SK-N-MC (cell line): ENCODE data around the gene TCF7L2.

Source experiments
- DNase-seq: peaks from one replicate; pipeline ENCODE4 v3.0.0-alpha.2; 2011; ENCODE audit warnings: low read depth, low spot score
- H3K27ac ChIP-seq: fragments of 200-600 bp; sonication (generic); 2 replicates; pipeline ENCODE4 v1.5.1; 2016; ENCODE audit warnings: mixed run types
- H3K36me3 ChIP-seq: fragments of 200-600 bp; sonication (generic); 2 replicates; pipeline ENCODE4 v1.6.1; 2017; ENCODE audit warnings: antibody characterized with exemption, low read length, mixed read lengths; ENCODE audit not compliant: insufficient read depth
- H3K4me3 ChIP-seq: fragments of 200-600 bp; sonication (generic); 2 replicates; pipeline ENCODE4 v1.5.1; 2016
- H3K9ac ChIP-seq: fragments of 200-600 bp; sonication (generic); 2 replicates; pipeline ENCODE4 v1.8.0; 2017; ENCODE audit warnings: mixed run types, mixed read lengths; ENCODE audit not compliant: insufficient read length
- H3K9me3 ChIP-seq: fragments of 200-600 bp; sonication (generic); 2 replicates; pipeline ENCODE4 v1.6.1; 2017; ENCODE audit warnings: low read depth, mild to moderate bottlenecking, antibody characterized with exemption, low read length, moderate library complexity, mixed read lengths
- EZH2 ChIP-seq: fragments of 200-600 bp; sonication (generic); IDR thresholded peaks from one replicate; pipeline ENCODE4 v1.6.1; 2017; ENCODE audit warnings: antibody characterized with exemption
- FOXP2 ChIP-seq: optimal IDR thresholded peaks from 2 replicates; pipeline ENCODE3; 2011; ENCODE audit warnings: mild to moderate bottlenecking, moderate library complexity; ENCODE audit not compliant: insufficient read depth; ENCODE audit errors: extremely low read length, control extremely low read depth
- POLR2AphosphoS5 ChIP-seq: IDR thresholded peaks from 2 replicates; pipeline ENCODE4 v1.6.1; 2012; ENCODE audit warnings: mild to moderate bottlenecking, low read depth, low read length, borderline replicate concordance

The TCF7L2 gene

DNA sequence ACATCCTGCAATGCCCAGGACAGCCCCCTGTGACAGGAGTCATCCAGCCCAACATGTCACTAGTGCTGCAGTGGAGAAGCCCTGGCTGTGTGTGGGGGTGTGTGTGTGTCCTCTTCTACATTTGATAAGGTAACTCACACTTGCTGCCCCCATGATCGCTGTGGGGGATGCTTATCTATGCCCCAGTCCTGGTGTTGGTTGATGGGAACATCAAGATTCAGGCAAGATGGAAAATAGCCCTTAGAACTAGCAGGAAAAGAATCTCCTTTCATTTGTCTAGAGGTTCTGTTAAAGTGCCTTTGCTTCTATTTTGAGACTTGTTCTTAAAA lies 52.4 kb downstream of the TCF7L2 start:
- TF ChIP-seq EZH2 (no peak), POLR2AphosphoS5 (no peak), FOXP2 (no peak)
- DNase-seq: no peak

DNA sequence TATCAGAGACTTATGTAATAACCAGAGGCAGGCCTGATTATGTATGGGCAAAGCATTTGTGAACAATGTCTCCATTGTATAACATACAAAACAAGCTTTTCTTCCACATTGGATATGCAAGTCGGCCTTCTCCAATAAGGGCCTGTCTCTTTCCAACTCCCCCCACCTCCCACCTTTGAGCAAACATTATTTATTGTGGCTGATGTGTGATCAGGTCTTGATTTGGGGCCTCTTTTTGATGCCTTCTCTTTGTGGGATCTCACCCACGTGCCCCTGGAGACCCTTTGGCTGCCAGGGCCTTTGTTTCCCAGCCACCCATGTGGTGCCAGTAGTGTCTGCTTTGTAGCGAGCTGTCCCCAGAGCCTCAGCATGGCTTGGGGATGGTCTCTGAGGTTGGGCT lies 53.0 kb downstream of the TCF7L2 start:
- no peak overlapping the region for H3K27ac ChIP-seq
- TF ChIP-seq POLR2AphosphoS5: no peak
- TF ChIP-seq FOXP2: no peak
- TF ChIP-seq EZH2: no peak
- H3K4me3 ChIP-seq: no peak overlapping the region
- no peak for DNase-seq
- H3K9ac ChIP-seq: no peak overlapping the region
- H3K36me3 ChIP-seq: no peaks in the 10 kb centered on the region
- H3K9me3 ChIP-seq: no peaks in the 10 kb centered on the region

More for the DNA sequence above, 52.4 kb downstream of the TCF7L2 start:
- no peaks in the 10 kb centered on the region for H3K9me3 ChIP-seq
- no peaks in the 10 kb centered on the region for H3K36me3 ChIP-seq
- no peak overlapping the region for H3K4me3 ChIP-seq
- no peak overlapping the region for H3K27ac ChIP-seq
- no peak overlapping the region for H3K9ac ChIP-seq

DNA sequence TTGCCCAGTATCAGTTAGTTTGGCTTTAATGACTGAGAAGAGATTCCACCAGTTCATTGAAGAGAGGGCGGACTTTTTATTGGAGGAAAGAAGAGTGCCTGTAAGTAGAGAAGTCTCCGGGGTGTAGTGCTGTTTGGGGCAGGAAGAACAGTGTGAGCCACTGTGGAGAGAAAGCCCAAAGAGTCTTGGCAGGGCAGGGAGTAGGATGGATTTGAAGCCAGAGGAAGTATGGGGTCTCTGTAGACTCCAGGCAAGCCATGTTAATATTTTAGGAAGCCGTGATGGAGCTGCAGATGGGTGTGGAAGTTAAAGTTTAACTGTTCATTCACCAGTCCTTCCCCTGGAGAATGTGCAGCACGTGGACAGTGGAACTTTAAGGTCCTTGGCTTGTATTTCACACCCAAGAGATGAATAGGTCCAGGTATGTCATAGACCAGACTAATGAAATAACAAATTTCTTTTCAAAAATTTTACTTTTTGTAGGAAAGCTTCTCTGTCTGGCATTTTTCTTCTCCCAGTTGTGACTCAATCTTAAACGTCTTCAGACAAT lies 54.1 kb downstream of the TCF7L2 start:
- H3K27ac ChIP-seq: no peak overlapping the region
- no peak overlapping the region for H3K9ac ChIP-seq
- DNase-seq: no peak
- TF ChIP-seq POLR2AphosphoS5: no peak
- TF ChIP-seq FOXP2: no peak
- no peak for TF ChIP-seq EZH2
- H3K36me3 ChIP-seq: no peaks in the 10 kb centered on the region
- H3K9me3 ChIP-seq: no peaks in the 10 kb centered on the region
- H3K4me3 ChIP-seq: no peak overlapping the region

DNA sequence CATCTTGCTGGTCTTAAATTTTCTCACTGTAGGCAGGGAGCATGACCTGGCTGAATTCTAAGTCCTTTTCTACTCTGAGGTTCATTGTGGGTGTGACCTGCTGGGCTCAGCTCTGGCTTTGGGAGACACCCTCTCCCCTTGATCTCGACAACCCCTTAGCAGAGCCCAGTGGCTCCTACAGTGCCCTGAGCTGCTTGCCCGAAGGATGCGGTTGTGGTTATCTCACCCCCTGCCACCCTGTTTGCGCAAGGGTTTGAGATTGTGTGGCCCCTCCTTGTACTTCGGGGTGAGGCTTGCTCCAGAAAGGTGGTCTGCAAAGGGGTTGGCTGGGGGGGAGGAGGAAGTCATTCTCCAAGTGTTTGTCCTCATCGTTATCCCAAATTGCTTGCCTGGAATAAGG lies 55.3 kb downstream of the TCF7L2 start:
- no peak for DNase-seq

DNA sequence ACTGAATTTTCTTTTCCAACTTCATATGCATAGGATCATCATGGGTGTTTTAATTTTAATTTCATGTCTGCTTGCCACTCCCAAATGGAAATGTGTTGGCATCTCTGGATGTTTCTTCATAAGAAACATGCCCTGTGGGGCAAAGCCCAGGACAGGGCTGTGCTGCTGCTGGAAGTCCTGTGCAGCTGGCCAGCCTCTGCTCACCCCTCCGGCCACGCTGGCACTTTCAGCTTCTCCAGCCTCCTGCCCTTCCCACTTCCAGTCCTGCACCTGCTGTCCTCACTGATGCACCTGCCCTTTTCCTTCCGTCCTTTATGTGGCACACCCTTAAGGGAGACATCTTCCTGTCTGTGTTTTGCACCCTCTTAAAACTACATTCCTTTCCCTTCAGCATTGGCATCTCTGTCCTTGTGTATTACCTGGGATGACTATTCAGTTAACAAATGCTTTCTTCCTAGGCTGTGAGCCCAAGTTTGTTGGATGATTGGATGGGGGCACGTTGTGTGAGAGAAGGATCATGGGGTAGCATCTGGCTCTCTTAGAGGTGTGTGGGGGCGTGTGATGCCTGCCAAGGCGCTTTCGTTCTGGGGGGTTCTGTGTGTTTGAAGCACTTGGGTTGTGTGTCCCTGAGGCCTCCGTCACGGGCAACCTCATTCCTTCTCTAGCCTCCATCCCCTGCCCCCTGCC lies 56.8 kb downstream of the TCF7L2 start:
- TF ChIP-seq EZH2 (no peak), POLR2AphosphoS5 (no peak), FOXP2 (no peak)
- no peak for DNase-seq
- Histone ChIP-seq H3K27ac (no peak overlapping the region), H3K9me3 (no peaks in the 10 kb centered on the region), H3K4me3 (no peak overlapping the region), H3K36me3 (no peaks in the 10 kb centered on the region), H3K9ac (no peak overlapping the region)

More for the DNA sequence above, 55.3 kb downstream of the TCF7L2 start:
- no peaks in the 10 kb centered on the region for H3K9me3 ChIP-seq
- H3K36me3 ChIP-seq: no peaks in the 10 kb centered on the region
- no peak overlapping the region for H3K9ac ChIP-seq
- H3K27ac ChIP-seq: no peak overlapping the region
- TF ChIP-seq POLR2AphosphoS5 (no peak), EZH2 (no peak), FOXP2 (no peak)
- no peak overlapping the region for H3K4me3 ChIP-seq

DNA sequence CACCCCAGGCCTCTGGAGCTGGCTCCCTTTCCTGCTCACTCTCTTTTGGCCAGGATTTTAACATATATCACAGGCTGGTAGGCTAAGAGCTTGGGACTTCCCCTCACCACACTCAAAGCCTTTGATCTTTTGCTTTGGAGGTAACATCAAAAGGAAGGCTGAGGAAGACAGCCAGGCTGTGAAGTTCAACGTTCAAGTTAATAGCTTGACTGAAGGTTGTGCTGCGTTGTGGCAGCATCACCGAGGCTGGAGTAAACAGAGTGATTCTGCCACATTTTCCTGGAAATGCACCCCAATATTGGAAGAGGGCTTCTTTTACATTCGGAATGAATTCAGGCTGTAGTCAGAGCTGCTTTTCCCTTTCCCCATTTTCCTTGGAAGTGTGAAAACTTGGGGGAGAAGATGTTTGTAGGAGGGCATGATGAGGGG lies 57.3 kb downstream of the TCF7L2 start:
- no peak for TF ChIP-seq POLR2AphosphoS5
- no peak for TF ChIP-seq FOXP2
- TF ChIP-seq EZH2: no peak
- H3K4me3 ChIP-seq: no peak overlapping the region
- no peak overlapping the region for H3K27ac ChIP-seq
- no peak overlapping the region for H3K9ac ChIP-seq
- no peak for DNase-seq
- H3K36me3 ChIP-seq: no peaks in the 10 kb centered on the region
- no peaks in the 10 kb centered on the region for H3K9me3 ChIP-seq

DNA sequence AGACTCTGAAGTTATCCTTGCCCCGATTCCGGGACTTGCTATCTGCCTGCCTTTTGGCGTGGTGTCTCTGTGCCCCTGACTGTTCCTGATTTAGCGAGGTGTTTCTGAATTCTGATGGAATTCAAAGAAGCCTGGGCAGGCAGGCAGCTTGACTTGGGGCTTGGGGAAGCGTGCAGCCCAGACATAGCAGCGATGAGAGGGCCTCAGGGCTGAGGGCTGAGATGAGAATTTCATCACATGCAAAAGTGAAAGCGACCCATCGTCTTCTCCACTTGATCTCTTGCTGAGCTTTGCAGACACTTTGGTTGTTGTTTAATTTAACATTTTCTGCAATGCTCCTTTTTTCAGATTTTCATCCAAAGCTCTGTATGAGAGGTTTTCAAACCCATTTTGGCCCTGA lies 57.8 kb downstream of the TCF7L2 start:
- Histone ChIP-seq H3K9me3 (no peaks in the 10 kb centered on the region), H3K9ac (no peak overlapping the region), H3K4me3 (no peak overlapping the region), H3K36me3 (no peaks in the 10 kb centered on the region), H3K27ac (no peak overlapping the region)
- DNase-seq: no peak
- TF ChIP-seq FOXP2 (no peak), POLR2AphosphoS5 (no peak), EZH2 (no peak)

DNA sequence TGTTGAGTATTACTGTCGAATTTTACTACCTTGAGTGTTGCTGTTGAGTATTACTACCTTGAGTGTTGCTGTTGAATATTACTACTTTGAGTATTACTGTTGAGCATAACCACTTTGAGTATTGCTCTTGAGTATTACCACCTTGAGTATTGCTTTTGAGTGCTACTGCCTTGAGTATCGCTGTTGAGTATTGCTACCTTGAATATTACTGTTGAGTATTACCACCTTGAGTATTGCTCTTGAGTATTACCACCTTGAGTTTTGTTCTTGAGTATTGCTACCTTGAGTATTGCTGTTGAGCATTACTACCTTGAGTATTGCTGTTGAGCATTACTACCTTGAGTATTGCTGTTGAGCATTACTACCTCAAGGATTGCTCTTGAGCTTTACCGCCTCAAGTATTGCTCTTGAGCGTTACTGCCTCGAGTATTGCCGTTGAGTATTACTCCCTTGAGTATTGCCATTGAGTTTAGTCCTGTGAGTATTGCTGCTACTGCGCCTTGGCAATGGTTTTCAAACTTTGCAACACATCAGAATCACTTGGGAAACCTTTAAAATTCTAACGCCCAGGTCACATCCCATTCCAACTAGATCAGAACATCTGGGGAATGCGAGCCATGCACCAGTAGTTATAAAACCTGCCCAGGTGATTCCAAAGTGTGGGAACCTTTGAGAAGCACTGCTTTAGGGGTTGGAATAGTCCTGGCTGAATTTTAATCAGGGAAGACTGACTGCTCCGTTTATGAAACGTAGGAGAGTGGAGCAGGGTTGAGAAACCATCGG lies 61.7 kb downstream of the TCF7L2 start:
- Histone ChIP-seq H3K4me3 (no peak overlapping the region), H3K9me3 (no peaks in the 10 kb centered on the region), H3K9ac (no peak overlapping the region), H3K36me3 (no peaks in the 10 kb centered on the region), H3K27ac (no peak overlapping the region)
- no peak for DNase-seq
- TF ChIP-seq EZH2: no peak
- no peak for TF ChIP-seq FOXP2
- no peak for TF ChIP-seq POLR2AphosphoS5
